ENCODE results near the gene KRTAP5-6.

The KRTAP5-6 gene

GRCh38 chr11:1656061-1656441 lies 40.9 kb upstream of the KRTAP5-6 start:
- Histone ChIP-seq H3K79me2 (ENCODE audit: insufficient read depth, low read length) (no peaks in the 10 kb centered on the region), H3K4me2 (ENCODE audit: low read length) (no peak overlapping the region), H4K20me1 (ENCODE audit: insufficient read depth, low read length) (no peaks in the 10 kb centered on the region), H3K36me3 (ENCODE audit: insufficient read depth, low read length) (no peaks in the 10 kb centered on the region), H3K9ac (ENCODE audit: low read length) (no peak overlapping the region), H3K4me3 (ENCODE audit: low read depth, low read length, poor library complexity, severe bottlenecking) (no peak overlapping the region), H3K4me1 (ENCODE audit: insufficient read depth, low read length, severe bottlenecking) (no peaks in the 10 kb centered on the region), H3K9me2 (ENCODE audit: low read depth, low read length) (no peaks in the 10 kb centered on the region), H3K27ac (ENCODE audit: low read depth, low read length, poor library complexity, severe bottlenecking) (no peak overlapping the region), H3K27me3 (ENCODE audit: insufficient read depth, low read length) (peaks cover 6% of the 10 kb centered on the region; the same call in 1 of the 2 replicates), H2AFZ (ENCODE audit: low read length) (no peak overlapping the region), H3F3A (ENCODE audit: insufficient read depth, low read length) (no peaks in the 10 kb centered on the region), H3K9me3 (ENCODE audit: low read length) (no peaks in the 10 kb centered on the region)
- TF ChIP-seq EZH2 (IDR thresholded peaks at IDR 0.05; ENCODE audit: borderline replicate concordance, low read length): no peak
- TF ChIP-seq, protein P1, sequence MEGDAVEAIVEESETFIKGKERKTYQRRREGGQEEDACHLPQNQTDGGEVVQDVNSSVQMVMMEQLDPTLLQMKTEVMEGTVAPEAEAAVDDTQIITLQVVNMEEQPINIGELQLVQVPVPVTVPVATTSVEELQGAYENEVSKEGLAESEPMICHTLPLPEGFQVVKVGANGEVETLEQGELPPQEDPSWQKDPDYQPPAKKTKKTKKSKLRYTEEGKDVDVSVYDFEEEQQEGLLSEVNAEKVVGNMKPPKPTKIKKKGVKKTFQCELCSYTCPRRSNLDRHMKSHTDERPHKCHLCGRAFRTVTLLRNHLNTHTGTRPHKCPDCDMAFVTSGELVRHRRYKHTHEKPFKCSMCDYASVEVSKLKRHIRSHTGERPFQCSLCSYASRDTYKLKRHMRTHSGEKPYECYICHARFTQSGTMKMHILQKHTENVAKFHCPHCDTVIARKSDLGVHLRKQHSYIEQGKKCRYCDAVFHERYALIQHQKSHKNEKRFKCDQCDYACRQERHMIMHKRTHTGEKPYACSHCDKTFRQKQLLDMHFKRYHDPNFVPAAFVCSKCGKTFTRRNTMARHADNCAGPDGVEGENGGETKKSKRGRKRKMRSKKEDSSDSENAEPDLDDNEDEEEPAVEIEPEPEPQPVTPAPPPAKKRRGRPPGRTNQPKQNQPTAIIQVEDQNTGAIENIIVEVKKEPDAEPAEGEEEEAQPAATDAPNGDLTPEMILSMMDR (IDR thresholded peaks at IDR 0.05; ENCODE audit: low read length): no peak

DNA sequence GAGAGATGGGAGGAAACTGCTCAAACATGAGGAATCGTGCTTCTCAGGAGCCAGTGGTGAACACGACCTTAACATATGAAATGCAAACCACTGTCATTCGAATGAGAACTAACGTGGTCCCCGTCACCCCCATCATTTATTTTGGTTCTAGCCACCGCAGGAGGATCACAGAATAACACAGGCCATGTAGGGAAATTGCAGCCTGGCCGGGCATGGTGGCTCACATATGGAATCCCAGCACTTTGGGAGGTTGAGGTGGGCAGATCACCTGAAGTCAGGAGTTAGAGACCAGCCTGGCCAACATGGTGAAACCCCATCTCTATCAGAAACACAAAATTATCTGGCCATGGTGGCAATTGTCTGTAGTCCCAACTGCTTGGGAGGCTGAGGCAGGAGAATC lies 40.3 kb upstream of the KRTAP5-6 start:
- Histone ChIP-seq H3F3A (ENCODE audit: insufficient read depth, low read length) (no peaks in the 10 kb centered on the region), H3K9me3 (ENCODE audit: low read length) (no peaks in the 10 kb centered on the region), H3K4me2 (ENCODE audit: low read length) (no peak overlapping the region), H4K20me1 (ENCODE audit: insufficient read depth, low read length) (no peaks in the 10 kb centered on the region), H3K36me3 (ENCODE audit: insufficient read depth, low read length) (no peaks in the 10 kb centered on the region), H3K27me3 (ENCODE audit: insufficient read depth, low read length) (peaks cover 6% of the 10 kb centered on the region; the same call in 1 of the 2 replicates), H3K4me1 (ENCODE audit: insufficient read depth, low read length, severe bottlenecking) (no peaks in the 10 kb centered on the region), H3K9ac (ENCODE audit: low read length) (no peak overlapping the region), H3K9me2 (ENCODE audit: low read depth, low read length) (no peaks in the 10 kb centered on the region), H2AFZ (ENCODE audit: low read length) (no peak overlapping the region), H3K4me3 (ENCODE audit: low read depth, low read length, poor library complexity, severe bottlenecking) (no peak overlapping the region), H3K27ac (ENCODE audit: low read depth, low read length, poor library complexity, severe bottlenecking) (no peak overlapping the region), H3K79me2 (ENCODE audit: insufficient read depth, low read length) (no peaks in the 10 kb centered on the region)
- TF ChIP-seq, protein P1 (IDR thresholded peaks at IDR 0.05; ENCODE audit: low read length): no peak
- no peak for TF ChIP-seq EZH2 (IDR thresholded peaks at IDR 0.05; ENCODE audit: borderline replicate concordance, low read length)

GRCh38 chr11:1659506-1659905 lies 37.5 kb upstream of the KRTAP5-6 start:
- TF ChIP-seq, protein P1 (IDR thresholded peaks at IDR 0.05; ENCODE audit: low read length): no peak
- TF ChIP-seq EZH2 (IDR thresholded peaks at IDR 0.05; ENCODE audit: borderline replicate concordance, low read length): no peak
- Histone ChIP-seq H3K27ac (ENCODE audit: low read depth, low read length, poor library complexity, severe bottlenecking) (no peak overlapping the region), H3K79me2 (ENCODE audit: insufficient read depth, low read length) (no peaks in the 10 kb centered on the region), H3K4me2 (ENCODE audit: low read length) (no peak overlapping the region), H3K9ac (ENCODE audit: low read length) (no peak overlapping the region), H3F3A (ENCODE audit: insufficient read depth, low read length) (no peaks in the 10 kb centered on the region), H3K4me3 (ENCODE audit: low read depth, low read length, poor library complexity, severe bottlenecking) (no peak overlapping the region), H3K4me1 (ENCODE audit: insufficient read depth, low read length, severe bottlenecking) (no peaks in the 10 kb centered on the region), H3K9me3 (ENCODE audit: low read length) (no peaks in the 10 kb centered on the region), H3K9me2 (ENCODE audit: low read depth, low read length) (no peaks in the 10 kb centered on the region), H3K27me3 (ENCODE audit: insufficient read depth, low read length) (no peaks in the 10 kb centered on the region; the same call in 1 of the 2 replicates), H3K36me3 (ENCODE audit: insufficient read depth, low read length) (no peaks in the 10 kb centered on the region), H4K20me1 (ENCODE audit: insufficient read depth, low read length) (no peaks in the 10 kb centered on the region), H2AFZ (ENCODE audit: low read length) (no peak overlapping the region)
